SK-N-MC (cell line): ENCODE measurements around the gene KLHL29.

ENCODE experiments used
- EZH2 ChIP-seq: fragments of 200-600 bp; sonication (generic); IDR thresholded peaks from one replicate; pipeline ENCODE4 v1.6.1; 2017; ENCODE audit warnings: antibody characterized with exemption
- FOXP2 ChIP-seq: optimal IDR thresholded peaks from 2 replicates; pipeline ENCODE3; 2011; ENCODE audit warnings: mild to moderate bottlenecking, moderate library complexity; ENCODE audit not compliant: insufficient read depth; ENCODE audit errors: extremely low read length, control extremely low read depth
- POLR2AphosphoS5 ChIP-seq: IDR thresholded peaks from 2 replicates; pipeline ENCODE4 v1.6.1; 2012; ENCODE audit warnings: mild to moderate bottlenecking, low read depth, low read length, borderline replicate concordance

GRCh38 chr2:23525137-23525765 lies 140.3 kb downstream of the KLHL29 start:
- TF ChIP-seq POLR2AphosphoS5 = no peak
- no peak for TF ChIP-seq EZH2
- TF ChIP-seq FOXP2 = no peak
